Liver (tissue), 9 donors: ENCODE results near the gene SLC5A3. TPM values are rescaled to one million over a fixed set of nuclear protein-coding genes. Genes with fewer than 3 reads are reported as not detected.

ENCODE experiments used
- DNase-seq: peaks from one replicate; pipeline ENCODE4 v3.0.0-alpha.2; 2017; ENCODE audit warnings: low spot score
- H3K27ac ChIP-seq, 2 donors: one replicate each; pipeline ENCODE4 v1.7.0; 2013; ENCODE audit warnings: inconsistent platforms in 2 of 2, low read length in 2 of 2, control low read depth in 1 of 2, low read depth in 1 of 2, mild to moderate bottlenecking in 1 of 2
- H3K27me3 ChIP-seq, 4 donors: one replicate each; pipeline versions ENCODE4 v1.6.1 to v1.7.0; 2013; ENCODE audit warnings: low read length in 3 of 4, inconsistent platforms in 1 of 4, mild to moderate bottlenecking in 1 of 4, moderate library complexity in 1 of 4; ENCODE audit not compliant: control insufficient read depth in 4 of 4, insufficient read depth in 4 of 4
- H3K36me3 ChIP-seq, 4 donors: one replicate each; pipeline versions ENCODE4 v1.6.1 to v1.7.0; 2013; ENCODE audit warnings: low read length in 3 of 4, mild to moderate bottlenecking in 3 of 4, low read depth in 1 of 4, moderate library complexity in 1 of 4; ENCODE audit not compliant: control insufficient read depth in 4 of 4, insufficient read depth in 3 of 4
- H3K4me1 ChIP-seq, 4 donors: one replicate each; pipeline versions ENCODE4 v1.6.1 to v1.7.0; 2013; ENCODE audit warnings: low read length in 3 of 4, mild to moderate bottlenecking in 3 of 4, moderate library complexity in 1 of 4; ENCODE audit not compliant: control insufficient read depth in 4 of 4, insufficient read depth in 4 of 4
- H3K4me3 ChIP-seq, 3 donors: one replicate each; pipeline versions ENCODE4 v1.6.1 to v1.7.0; 2013; ENCODE audit warnings: low read length in 3 of 3, control low read depth in 1 of 3, low read depth in 1 of 3, mild to moderate bottlenecking in 1 of 3
- H3K9ac ChIP-seq, 2 donors: one replicate each; pipeline ENCODE4 v1.7.0; 2013; ENCODE audit warnings: low read length in 2 of 2, mild to moderate bottlenecking in 2 of 2, moderate library complexity in 2 of 2, control low read depth in 1 of 2, low read depth in 1 of 2
- H3K9me3 ChIP-seq, 4 donors: one replicate each; pipeline versions ENCODE4 v1.6.1 to v1.7.0; 2013; ENCODE audit warnings: low read length in 3 of 4; ENCODE audit not compliant: control insufficient read depth in 4 of 4
- ATF3 ChIP-seq: IDR thresholded peaks from 2 replicates; pipeline ENCODE4 v1.6.1; 2016; ENCODE audit warnings: antibody characterized with exemption
- CTCF ChIP-seq: fragments of 150-350 bp; IDR thresholded peaks from 2 replicates; pipeline ENCODE4 v1.5.1; 2017; ENCODE audit warnings: improper control_type of control experiment, low read depth, low read length; ENCODE audit not compliant: missing input control
- EGR1 ChIP-seq, 2 donors: IDR thresholded peaks; 2 replicates each; pipeline ENCODE4 v1.6.1; 2016 to 2018; ENCODE audit warnings: antibody characterized with exemption in 2 of 2, low read depth in 2 of 2
- FOXA1 ChIP-seq: IDR thresholded peaks from 2 replicates; pipeline ENCODE4 v1.6.1; 2016; ENCODE audit warnings: antibody characterized with exemption
- FOXA2 ChIP-seq: IDR thresholded peaks from 2 replicates; pipeline ENCODE4 v1.6.1; 2016; ENCODE audit warnings: antibody characterized with exemption
- GABPA ChIP-seq, 2 donors: IDR thresholded peaks in 1 of 2; conservative IDR thresholded peaks in 1 of 2; 2 replicates each; pipeline ENCODE4 v1.6.1; 2016; ENCODE audit warnings: antibody characterized with exemption in 2 of 2, mild to moderate bottlenecking in 1 of 2, moderate library complexity in 1 of 2
- HNF4A ChIP-seq, 2 donors: conservative IDR thresholded peaks; 2 replicates each; pipeline ENCODE4 v1.6.1; 2016; ENCODE audit warnings: antibody characterized with exemption in 2 of 2, mild to moderate bottlenecking in 2 of 2
- HNF4G ChIP-seq: IDR thresholded peaks from 2 replicates; pipeline ENCODE4 v1.6.1; 2016; ENCODE audit warnings: antibody characterized with exemption
- JUND ChIP-seq, 2 donors: IDR thresholded peaks; 2 replicates each; pipeline ENCODE4 v1.6.1; 2016; ENCODE audit warnings: antibody characterized with exemption in 2 of 2
- MAX ChIP-seq: IDR thresholded peaks from 2 replicates; pipeline ENCODE4 v1.6.1; 2016; ENCODE audit warnings: antibody characterized with exemption
- NR2F2 ChIP-seq: IDR thresholded peaks from 2 replicates; pipeline ENCODE4 v1.6.1; 2016; ENCODE audit warnings: antibody characterized with exemption
- RAD21 ChIP-seq, 2 donors: IDR thresholded peaks; 2 replicates each; pipeline ENCODE4 v1.6.1; 2016; ENCODE audit warnings: antibody characterized with exemption in 2 of 2, mild to moderate bottlenecking in 2 of 2
- REST ChIP-seq: IDR thresholded peaks from 2 replicates; pipeline ENCODE4 v1.6.1; 2016; ENCODE audit warnings: antibody characterized with exemption, mild to moderate bottlenecking
- RXRA ChIP-seq, 2 donors: IDR thresholded peaks; 2 replicates each; pipeline ENCODE4 v1.6.1; 2017 to 2018; ENCODE audit warnings: antibody characterized with exemption in 2 of 2, mild to moderate bottlenecking in 1 of 2
- SP1 ChIP-seq: IDR thresholded peaks from 2 replicates; pipeline ENCODE4 v1.6.1; 2018; ENCODE audit warnings: antibody characterized with exemption, mild to moderate bottlenecking
- TAF1 ChIP-seq: conservative IDR thresholded peaks from 2 replicates; pipeline ENCODE4 v1.6.1; 2016; ENCODE audit warnings: antibody characterized with exemption, mild to moderate bottlenecking
- YY1 ChIP-seq: IDR thresholded peaks from 2 replicates; pipeline ENCODE4 v1.6.1; 2016; ENCODE audit warnings: antibody characterized with exemption, mild to moderate bottlenecking
- ZBTB33 ChIP-seq: IDR thresholded peaks from 2 replicates; pipeline ENCODE4 v1.6.1; 2016; ENCODE audit warnings: antibody characterized with exemption
- WGBS: extraction: QIAGEN DNeasy Blood & Tissue Kit; methylation state at CpG from one replicate; pipeline ENCODE4 v1.1.7; 2013; 5-methylcytosine and 5-hydroxymethylcytosine counted together
- polyA plus RNA-seq, 2 donors: library from polyadenylated mRNA; stranded (reverse) in 1 of 2; unstranded in 1 of 2; fragments of 200-250 nt in 1 of 2; fragments of >200 nt in 1 of 2; fragmentation: Nextera tagmentation in 1 of 2; extraction: Ambion mirVana in 1 of 2; gene quantifications; one replicate each; pipeline versions ENCODE4 v1.2.1 to v1.2.3, GENCODE V29; 2013 to 2015
- total RNA-seq, 2 donors: library from RNA; depleted of rRNA; stranded (reverse); fragments of >200 nt; gene quantifications; one replicate each; pipeline ENCODE4 v1.2.3, GENCODE V29; 2014
- donor health status: healthy.
- donor health status: healthy.
- donor health status: healthy.
- donor health status: healthy.
- donor health status: healthy.

Gene SLC5A3
- total and polyA plus RNA-seq, 4 donors = 1.5 to 16.6 (median 8.1) TPM

GRCh38 chr21:34109075-34109474, 35.7 kb downstream of the SLC5A3 start (continued):
- TF ChIP-seq EGR1 (IDR thresholded peaks at IDR 0.05; ENCODE audit: low read depth in 2 of 2) = no peak

GRCh38 chr21:34110594-34111202, 37.3 kb downstream of the SLC5A3 start:
- WGBS = 66% methylated on average over 8 of the region's 8 CpGs
- Histone ChIP-seq H3K4me1 (peaks cover 0 to 19% (median 7%) of the 10 kb centered on the region in 4 donors), H3K4me3 (no peak overlapping the region), H3K9me3 (no peaks in the 10 kb centered on the region), H3K9ac (no peak overlapping the region), H3K27ac (no peak overlapping the region), H3K36me3 (no peaks in the 10 kb centered on the region), H3K27me3 (no peaks in the 10 kb centered on the region)
- DNase-seq = no peak
- TF ChIP-seq RXRA (IDR thresholded peaks at IDR 0.05) = no peak
- no peak for TF ChIP-seq CTCF
- TF ChIP-seq NR2F2 = no peak
- TF ChIP-seq HNF4A (conservative IDR thresholded peaks at IDR 0.05) = no peak
- TF ChIP-seq ATF3 = no peak
- no peak for TF ChIP-seq FOXA1
- no peak for TF ChIP-seq RAD21 (IDR thresholded peaks at IDR 0.05)
- TF ChIP-seq HNF4G = no peak
- no peak for TF ChIP-seq SP1
- no peak for TF ChIP-seq ZBTB33
- no peak for TF ChIP-seq GABPA (IDR thresholded peaks at IDR 0.05 in 1 of 2, conservative IDR thresholded peaks at IDR 0.05 in 1 of 2)
- no peak for TF ChIP-seq YY1

- WGBS = 96% methylated on average over 6 of the region's 6 CpGs
- Histone ChIP-seq H3K36me3 (no peaks in the 10 kb centered on the region), H3K4me3 (no peak overlapping the region), H3K9me3 (no peaks in the 10 kb centered on the region), H3K9ac (no peak overlapping the region), H3K27me3 (no peaks in the 10 kb centered on the region), H3K4me1 (peaks cover 0 to 19% (median 7%) of the 10 kb centered on the region in 4 donors), H3K27ac (no peak overlapping the region)
- DNase-seq = no peak
- no peak for TF ChIP-seq RXRA (IDR thresholded peaks at IDR 0.05)
- TF ChIP-seq TAF1 = no peak
- no peak for TF ChIP-seq YY1
- TF ChIP-seq SP1 = no peak
- no peak for TF ChIP-seq CTCF
- TF ChIP-seq MAX = no peak
- TF ChIP-seq JUND (IDR thresholded peaks at IDR 0.05) = no peak
- TF ChIP-seq HNF4G = no peak
- no peak for TF ChIP-seq NR2F2
- no peak for TF ChIP-seq REST
- TF ChIP-seq GABPA (IDR thresholded peaks at IDR 0.05 in 1 of 2, conservative IDR thresholded peaks at IDR 0.05 in 1 of 2) = no peak
- TF ChIP-seq FOXA1 = no peak
- TF ChIP-seq FOXA2 = no peak
- TF ChIP-seq HNF4A (conservative IDR thresholded peaks at IDR 0.05) = no peak
Observed at GRCh38 chr21:34112316-34113033, 39.1 kb downstream of the SLC5A3 start.
